GM18505 (cell line): ENCODE measurements around the gene PSMG2.
A peak's percentile ranks its signal among the peaks of the same experiment; 100 is the strongest.

ENCODE experiments used
- ATAC-seq: cut with Tn5 transposase; IDR thresholded peaks from one replicate; pipeline ENCODE4 v1.9.1; 2021; ENCODE audit not compliant: unreplicated experiment
- POLR2A ChIP-seq: IDR thresholded peaks from 4 replicates; pipeline ENCODE4 v1.6.1; 2011; ENCODE audit warnings: borderline replicate concordance; ENCODE audit not compliant: insufficient read depth, insufficient read length; ENCODE audit errors: extremely low read depth

PSMG2 gene, protein sequence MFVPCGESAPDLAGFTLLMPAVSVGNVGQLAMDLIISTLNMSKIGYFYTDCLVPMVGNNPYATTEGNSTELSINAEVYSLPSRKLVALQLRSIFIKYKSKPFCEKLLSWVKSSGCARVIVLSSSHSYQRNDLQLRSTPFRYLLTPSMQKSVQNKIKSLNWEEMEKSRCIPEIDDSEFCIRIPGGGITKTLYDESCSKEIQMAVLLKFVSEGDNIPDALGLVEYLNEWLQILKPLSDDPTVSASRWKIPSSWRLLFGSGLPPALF

DNA sequence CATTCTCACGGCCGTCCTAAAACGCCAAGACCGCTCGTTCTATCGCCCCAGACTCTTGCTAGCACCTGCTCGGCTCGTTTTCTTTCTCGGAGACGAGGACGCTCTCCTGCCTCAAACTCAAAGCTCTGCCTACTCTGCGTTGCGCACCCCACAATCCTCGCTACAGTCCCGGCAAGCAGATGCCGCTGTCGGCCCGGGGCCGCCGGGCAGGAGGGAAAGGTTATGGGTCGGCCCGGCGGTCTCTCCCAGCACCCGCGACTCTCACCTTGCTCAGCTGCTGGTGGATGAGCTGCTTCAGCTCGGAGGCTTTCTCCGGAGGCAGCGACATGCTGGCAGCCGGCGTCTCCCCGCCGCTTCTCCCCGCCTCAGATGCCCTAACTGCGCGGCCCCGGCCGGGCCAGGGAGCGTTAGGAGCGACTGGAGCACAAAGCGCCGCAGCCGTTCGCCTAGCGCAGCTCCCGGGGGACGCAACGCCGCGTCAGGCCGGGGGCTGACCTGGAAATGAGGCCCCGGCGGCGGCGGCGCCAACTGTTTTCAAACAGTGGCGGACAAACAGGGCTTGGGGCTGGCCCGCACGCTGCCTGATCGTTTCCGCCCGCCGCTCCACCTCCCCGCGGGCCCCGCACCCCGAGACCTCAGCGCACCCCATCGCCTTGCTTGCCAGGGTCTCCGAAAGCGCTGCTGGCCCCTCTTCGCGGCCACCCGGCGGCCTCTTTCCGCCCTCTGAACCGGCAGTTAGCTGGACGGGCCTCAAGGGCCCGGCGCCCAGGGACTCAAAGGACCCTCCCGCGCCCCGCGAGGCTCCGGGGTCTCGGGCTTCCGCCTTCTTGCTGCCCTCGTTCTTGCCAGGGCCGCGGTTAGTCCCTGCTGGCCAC lies at the start of gene PSMG2, which contains the start of gene CEP76:
TSS of gene PSMG2 (plus strand) at position 822 of the 875 bp plus-strand sequence. CDS start 66 bp downstream, outside the sequence.
TSS of gene CEP76 (minus strand) at position 503 of the 875 bp plus-strand sequence. CDS start at position 328, 175 bp downstream.
- TF ChIP-seq POLR2A, result peak; percentile 91
- peak; percentile 78 for ATAC-seq

DNA sequence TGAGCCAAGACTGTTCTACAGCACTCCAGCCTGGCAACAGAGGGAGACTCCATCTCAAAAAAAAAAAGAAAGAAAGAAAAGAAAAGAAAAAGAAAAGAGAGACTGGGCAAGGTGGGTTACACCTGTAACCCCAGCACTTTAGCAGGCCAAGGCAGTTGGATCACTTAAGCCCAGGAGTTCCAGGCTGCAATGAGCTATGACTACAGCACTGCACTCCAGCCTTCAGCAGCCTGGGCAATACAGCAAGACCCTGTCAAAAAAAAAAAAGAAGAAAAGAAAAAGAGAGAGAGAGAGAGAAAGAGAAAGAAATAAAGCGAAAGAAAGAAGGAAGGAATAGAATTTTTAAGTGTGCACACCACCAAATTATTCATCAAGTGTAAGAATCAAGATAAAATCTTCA lies 47.9 kb upstream of the PSMG2 start:
- no peak for TF ChIP-seq POLR2A
- no peak for ATAC-seq

DNA sequence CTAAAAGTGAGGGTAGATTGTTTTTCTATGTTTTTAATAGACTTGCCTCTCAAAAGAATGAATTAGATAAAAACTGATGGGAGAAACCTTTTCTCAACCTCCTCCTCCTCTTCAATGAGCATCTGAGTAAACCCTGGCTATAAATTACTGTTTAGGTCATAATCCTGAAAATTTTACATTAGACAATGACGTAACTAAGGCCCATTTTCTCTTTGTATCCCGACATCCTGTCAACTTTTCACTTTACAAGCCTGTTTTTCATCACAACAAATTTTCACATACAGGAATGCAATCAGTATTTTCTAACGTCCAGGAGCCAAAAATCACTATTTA lies 46.3 kb upstream of the PSMG2 start:
- no peak for TF ChIP-seq POLR2A
- ATAC-seq, result no peak

DNA sequence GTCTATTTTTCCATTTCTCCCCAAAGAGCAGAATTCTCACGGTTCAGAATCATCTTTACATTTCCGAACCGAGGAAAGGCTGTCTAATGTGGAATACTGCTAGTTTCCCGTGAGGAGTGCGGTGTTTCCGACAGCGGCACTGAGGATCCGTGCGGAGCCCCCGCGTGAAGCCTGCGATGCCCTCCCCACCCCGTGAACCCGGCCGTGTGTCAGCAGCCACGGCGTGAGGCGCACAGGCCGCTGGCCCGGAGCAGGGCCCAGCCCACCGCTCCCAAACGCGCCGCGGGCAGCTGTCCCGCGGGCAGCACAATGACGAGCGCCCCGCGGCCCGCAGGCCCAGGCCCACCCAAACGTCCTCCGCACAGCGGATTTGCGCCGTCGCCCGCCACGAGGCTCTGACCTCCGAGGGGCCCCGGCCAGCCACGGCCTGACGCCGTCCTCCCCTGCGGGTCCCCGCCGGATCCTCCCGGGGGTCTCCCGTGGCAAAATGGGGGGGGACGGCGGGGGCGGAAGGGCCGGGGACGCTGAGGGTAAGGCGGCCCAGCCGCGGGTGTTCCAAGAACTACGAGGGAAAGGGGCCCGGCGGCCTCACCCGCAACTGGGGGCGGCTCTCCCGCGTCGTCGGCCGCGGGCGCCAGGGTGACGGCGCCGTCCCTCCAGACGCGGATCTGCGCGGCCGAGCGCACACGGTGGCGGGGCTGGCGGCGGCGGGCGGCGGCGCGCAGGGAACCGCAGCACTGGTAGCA lies 45.7 kb upstream of the PSMG2 start:
- TF ChIP-seq POLR2A, result no peak
- ATAC-seq, result peak; percentile 39

DNA sequence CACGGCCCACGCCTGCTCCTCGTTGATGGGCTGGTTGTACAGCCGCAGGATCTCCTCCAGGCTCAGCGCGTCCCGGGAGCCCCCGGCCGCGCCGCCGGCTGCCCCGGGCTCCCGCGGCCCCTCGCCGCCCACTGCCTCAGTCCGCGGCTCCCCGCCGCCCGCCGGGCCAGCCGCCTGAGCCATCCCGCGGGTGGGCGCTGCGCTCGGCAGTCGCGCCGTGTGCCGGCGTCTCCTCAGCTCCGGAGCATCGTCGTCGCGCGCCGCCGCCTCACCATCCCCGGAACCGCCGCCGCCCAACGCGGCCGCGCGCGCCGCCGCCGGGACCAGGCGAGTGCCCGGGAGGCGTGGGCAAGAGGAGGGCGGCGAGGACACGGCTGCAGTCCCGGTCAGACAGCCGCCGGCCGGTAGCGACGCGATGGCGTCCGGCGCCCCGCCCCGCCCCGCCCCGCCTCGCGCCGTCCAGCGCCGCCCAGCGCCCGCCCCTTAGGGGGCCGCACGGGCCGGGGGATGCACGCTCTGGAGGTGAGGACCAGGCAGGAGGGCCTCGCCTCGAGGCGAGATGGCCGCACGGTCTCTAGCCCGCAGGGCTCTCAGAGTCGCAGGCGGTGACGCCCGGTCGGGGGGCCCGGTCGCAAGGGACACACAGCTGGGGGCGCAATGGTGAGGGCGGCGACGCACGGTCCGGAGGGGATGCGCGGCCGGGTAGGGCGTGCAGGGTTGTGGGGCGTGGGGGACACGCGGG lies 45.0 kb upstream of the PSMG2 start, which contains the start of gene SPIRE1:
TSS of gene SPIRE1 (minus strand) at position 424 of the 742 bp plus-strand sequence. CDS start at position 183, 241 bp downstream.
- peak; percentile 68 for ATAC-seq

DNA sequence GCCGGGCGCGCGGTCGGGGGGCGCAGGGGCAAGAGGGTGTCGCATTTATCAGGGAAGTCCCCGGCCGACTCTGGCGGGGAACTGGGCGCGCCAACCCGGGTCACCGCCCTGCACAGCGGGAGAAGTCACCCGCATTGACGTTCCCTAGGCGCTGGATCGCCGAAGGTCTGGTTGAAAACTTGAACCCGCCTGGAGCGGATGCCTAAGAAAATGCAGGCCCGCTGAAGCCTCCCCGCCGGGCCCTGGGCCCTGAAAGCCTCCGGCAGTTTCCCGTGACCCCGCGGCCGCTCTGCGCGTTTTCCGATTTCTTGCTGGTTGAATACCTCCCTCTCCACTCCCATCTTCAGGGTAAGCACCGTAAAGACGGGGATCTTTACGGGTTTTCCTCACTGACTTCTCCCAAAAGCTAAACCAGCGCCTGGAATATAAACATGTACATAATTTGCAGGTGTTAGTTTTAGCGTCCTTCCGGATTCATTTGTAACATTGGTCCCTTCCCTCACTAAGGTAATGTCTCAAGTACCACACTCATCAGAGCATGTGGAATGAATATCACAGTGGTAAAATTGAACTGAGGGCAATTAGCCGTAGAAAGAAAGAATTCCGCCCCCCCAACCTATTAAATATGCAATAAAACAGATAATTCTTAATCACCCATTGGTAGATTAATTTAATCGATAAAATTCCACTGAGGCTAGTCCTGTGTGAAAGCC lies 44.3 kb upstream of the PSMG2 start:
- ATAC-seq, result no peak
- no peak for TF ChIP-seq POLR2A

More for the DNA sequence above, 45.0 kb upstream of the PSMG2 start, which contains the start of gene SPIRE1:
- TF ChIP-seq POLR2A, result no peak

DNA sequence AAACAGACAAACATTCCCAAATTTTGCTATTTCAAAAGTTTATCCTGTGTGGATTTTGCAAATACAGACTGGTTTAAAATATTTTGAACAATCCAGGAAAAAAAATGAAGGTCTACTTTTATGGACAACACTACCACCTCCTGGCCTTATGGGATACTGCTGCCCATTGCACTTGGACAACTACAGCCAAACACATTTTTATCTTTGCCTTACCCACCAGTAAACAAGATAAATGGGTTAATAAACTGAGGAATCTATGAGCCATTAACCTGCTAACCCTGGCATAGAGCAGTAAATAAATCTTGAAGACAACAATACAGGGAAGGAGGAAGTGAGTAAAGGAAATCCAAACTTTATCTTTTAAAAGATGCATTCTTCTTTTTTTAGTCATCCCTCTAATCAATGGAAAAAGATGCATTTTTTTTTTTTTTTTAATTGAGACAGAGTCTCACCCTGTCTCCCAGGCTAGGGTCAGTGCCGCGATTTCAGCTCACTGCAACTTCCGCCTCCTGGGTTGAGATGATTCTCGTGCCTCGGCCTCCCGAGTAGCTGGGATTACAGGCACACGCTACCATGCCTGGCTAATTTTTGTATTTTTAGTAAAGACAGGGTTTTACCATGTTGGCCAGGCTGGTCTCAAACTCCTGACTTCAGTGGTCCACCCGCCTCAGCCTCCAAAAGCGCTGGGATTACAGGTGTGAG lies 42.8 kb upstream of the PSMG2 start:
- no peak for TF ChIP-seq POLR2A
- ATAC-seq, result no peak

DNA sequence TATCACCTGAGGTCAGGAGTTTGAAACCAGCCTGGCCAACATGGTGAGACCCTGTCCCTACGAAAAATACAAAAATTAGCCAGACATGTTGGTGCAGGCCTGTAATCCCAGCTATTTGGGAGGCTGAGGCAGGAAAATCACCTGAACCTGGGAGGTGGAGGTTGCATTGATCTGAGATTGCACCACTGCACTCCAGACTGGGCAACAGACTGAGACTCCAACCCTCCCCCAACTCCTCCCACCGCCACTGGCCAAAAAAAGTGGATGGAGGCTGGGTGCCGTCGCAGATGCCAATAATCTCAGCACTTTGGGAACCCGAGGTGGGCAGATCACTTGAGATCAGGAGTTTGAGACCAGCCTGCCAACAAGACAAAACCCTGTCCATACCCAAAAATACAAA lies 34.8 kb upstream of the PSMG2 start:
- TF ChIP-seq POLR2A, result no peak
- ATAC-seq, result no peak

DNA sequence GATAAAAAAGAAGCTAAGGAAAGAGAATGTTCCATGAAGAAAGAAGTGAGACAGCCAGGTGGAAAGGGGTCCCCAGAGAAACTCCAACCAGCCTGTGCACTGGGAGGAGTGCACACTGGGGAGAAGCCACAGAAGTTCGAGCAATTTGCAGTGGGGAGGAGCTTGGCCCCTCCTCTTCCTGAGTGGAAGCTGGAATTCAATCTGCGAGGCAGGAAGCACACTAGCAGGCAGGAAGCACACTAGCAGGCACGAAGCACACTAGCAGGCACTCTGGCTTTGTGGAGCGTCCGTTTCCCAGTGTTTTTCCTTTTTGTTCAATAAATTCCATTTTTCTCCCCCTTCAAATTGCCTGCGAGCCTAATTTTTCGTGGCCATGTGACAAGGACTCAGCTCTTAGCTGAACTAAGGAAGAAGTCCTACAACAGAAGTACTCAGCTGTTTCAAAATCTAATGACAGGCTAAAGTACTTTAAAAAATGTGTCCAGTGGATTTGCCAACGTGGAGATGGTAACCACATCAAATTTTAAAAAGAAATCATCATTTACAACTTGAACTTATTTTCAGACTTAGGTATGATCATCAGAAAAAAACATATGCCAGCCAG lies 23.6 kb upstream of the PSMG2 start:
- no peak for TF ChIP-seq POLR2A
- ATAC-seq, result no peak

DNA sequence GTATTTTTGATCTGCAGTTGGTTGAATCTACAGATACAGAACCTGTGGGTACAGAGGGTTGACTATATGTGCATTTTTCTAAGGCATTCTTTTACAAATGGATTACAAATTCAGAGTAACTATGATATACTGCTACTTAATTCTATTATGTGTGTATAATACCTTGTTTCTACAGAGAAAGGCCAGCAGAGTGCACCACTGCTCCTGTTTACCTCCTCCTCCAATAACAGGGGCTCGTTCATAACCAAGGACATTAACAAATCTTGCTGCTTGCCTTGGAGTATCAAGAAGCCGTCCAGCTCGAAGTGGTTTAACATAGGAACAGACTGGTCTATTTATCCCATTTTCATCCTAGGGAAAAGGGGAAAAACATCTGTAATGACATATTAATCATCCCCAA lies 16.7 kb upstream of the PSMG2 start:
- TF ChIP-seq POLR2A, result no peak
- no peak for ATAC-seq

DNA sequence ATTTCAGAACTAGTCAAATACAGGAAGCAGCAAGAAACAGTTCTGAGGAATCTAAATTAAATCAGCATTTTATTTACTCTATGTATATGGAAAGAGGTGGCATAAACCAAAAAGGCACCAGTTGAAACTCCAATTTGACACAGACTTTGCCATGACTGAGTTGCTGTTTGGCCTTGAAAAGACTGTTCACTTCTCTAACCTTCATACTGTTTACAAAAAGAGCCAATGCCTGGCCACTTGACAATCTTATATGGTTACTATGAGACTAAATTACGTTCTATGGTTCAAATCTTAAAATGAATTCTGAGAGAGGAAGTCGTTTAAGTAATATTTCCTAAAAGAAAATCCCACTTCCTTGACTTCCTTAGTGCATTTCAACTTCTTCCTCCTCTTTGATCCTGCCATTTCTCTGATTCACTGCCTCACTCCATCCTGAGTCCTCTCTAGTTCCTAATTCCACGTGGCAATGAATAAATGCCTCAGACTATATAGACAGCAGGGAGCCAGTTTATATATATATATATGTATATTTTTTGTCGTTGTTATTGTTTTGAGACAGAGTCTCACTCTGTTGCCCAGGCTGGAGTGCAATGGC lies 13.5 kb upstream of the PSMG2 start:
- ATAC-seq, result no peak

DNA sequence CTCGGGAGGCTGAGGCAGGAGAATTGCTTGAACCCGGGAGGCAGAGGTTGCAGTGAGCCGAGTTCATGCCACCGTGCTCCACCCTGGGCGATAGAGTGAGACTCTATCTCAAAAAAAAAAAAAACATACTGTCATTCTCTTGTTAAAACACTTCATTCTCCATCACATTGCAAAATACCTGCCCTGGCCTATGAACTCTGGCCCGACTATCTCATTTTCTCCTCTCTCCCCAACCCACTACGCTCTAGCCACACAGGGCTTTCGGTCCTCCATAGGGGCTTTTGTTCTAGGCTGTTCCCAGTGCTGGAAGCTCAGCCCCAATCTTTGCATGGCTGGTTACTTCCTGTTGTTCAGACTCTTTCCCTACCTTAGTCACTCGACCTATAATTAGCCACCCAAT lies 10.6 kb upstream of the PSMG2 start:
- TF ChIP-seq POLR2A, result no peak
- ATAC-seq, result no peak

More for the DNA sequence above, 13.5 kb upstream of the PSMG2 start:
- no peak for TF ChIP-seq POLR2A
